GM10266 (cell line): ENCODE measurements around the gene ZNF45.
A peak's percentile ranks its signal among the peaks of the same experiment; 100 is the strongest.

Experiments used
- DNase-seq: peaks from one replicate; pipeline ENCODE4 v3.0.0; 2012; ENCODE audit errors: extremely low spot score
- TF ChIP-seq, protein P1 (sequence below): IDR thresholded peaks from 2 replicates; pipeline ENCODE4 v1.5.1; 2012; ENCODE audit warnings: mild to moderate bottlenecking, low read depth; ENCODE audit not compliant: control insufficient read depth, insufficient read depth; ENCODE audit errors: missing control alignments

ZNF45 gene

DNA sequence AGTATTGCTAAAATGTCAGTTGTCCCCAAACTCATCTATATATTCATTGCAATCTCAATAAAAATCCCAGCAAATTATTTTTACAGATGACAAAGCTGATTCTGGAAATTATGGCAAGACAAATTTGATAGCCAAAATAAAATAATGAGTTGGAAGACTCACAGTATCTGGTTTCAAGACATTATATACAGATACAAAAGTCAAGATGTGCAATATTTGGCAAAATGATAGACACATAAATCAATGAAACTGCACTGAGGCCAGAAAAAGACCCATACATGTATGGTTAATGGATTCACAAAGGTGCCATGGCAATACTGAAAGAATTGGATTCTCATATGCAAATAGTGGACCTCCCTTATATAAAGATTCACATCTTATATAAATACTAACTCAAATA, 24.2 kb downstream of the ZNF45 start:
- DNase-seq = no peak
- TF ChIP-seq, protein P1, sequence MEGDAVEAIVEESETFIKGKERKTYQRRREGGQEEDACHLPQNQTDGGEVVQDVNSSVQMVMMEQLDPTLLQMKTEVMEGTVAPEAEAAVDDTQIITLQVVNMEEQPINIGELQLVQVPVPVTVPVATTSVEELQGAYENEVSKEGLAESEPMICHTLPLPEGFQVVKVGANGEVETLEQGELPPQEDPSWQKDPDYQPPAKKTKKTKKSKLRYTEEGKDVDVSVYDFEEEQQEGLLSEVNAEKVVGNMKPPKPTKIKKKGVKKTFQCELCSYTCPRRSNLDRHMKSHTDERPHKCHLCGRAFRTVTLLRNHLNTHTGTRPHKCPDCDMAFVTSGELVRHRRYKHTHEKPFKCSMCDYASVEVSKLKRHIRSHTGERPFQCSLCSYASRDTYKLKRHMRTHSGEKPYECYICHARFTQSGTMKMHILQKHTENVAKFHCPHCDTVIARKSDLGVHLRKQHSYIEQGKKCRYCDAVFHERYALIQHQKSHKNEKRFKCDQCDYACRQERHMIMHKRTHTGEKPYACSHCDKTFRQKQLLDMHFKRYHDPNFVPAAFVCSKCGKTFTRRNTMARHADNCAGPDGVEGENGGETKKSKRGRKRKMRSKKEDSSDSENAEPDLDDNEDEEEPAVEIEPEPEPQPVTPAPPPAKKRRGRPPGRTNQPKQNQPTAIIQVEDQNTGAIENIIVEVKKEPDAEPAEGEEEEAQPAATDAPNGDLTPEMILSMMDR = no peak

DNA sequence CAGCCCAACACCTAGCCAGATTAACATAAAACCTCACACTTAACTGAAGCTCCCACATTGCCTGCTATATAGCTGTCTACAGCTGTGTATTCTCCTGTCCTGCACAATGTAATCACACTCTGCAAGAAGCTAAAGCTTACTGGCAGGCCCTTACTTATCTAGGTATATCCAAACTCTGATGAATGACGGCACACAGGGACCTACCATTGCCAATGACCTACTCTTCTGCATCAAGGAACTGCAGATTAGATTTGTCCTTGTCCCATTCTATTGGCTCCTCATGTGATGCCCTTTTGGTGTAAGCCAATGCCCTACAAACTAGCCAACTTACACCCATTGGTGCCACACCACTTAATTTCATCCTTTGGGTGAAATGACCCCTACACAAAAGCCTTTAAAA, 26.4 kb downstream of the ZNF45 start:
- DNase-seq = no peak
- TF ChIP-seq, protein P1 = no peak

DNA sequence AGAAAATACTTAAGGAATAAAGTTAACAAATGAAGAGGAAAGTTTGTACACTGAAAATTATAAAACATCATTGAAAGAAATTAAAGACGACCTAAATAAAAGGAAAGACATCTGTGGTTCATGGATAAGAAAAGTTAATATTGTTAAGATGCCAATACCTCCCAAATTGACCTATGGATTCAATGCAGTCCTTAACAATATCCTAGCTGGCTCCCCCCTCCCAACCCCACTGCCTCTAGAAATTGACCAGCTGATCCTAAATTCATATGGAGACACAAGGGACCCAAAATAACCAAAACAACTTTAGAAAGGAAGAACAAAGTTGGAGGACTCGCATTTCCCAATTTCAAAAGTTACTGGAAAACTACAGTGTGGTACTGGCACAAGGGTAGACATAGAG, 28.3 kb downstream of the ZNF45 start:
- no peak for DNase-seq
- TF ChIP-seq, protein P1 = no peak

DNA sequence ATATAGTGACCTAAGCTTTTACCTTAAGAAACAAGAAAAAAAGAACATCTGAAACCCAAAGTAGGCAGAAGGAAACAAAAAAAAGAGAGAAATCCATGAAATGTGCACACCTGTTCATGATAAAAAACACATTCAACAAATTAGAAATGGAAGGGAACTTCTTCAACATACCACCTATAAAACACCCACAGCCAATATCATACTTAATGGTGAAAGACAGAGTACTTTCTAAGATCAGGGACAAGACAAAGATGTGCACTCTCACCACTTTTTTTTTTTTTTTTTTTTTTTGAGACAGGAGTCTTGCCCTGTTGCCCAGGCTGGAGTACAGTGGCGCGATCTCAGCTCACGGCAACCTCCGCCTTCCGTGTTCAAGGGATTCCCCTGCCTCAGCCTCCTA, 29.2 kb downstream of the ZNF45 start:
- TF ChIP-seq, protein P1 = no peak
- no peak for DNase-seq

DNA sequence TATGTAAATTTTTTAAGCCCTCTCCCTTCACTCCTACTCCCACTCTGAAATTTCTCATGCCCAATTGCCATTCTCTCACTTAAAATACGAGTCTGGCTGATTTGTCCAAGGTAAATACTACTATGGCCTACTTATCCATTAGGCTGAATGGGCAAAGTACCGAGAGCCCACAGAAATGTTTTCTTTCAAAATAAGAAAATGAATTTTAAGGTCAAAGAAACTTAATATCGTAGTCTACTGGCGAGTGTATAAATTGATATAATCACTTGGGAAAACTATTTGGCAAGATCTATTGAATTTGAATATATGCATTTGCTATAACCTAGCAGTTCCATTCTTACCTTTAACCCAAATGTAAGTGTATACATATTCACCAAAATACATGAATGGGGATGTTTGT, 32.7 kb downstream of the ZNF45 start:
- DNase-seq = no peak
- TF ChIP-seq, protein P1 = no peak

DNA sequence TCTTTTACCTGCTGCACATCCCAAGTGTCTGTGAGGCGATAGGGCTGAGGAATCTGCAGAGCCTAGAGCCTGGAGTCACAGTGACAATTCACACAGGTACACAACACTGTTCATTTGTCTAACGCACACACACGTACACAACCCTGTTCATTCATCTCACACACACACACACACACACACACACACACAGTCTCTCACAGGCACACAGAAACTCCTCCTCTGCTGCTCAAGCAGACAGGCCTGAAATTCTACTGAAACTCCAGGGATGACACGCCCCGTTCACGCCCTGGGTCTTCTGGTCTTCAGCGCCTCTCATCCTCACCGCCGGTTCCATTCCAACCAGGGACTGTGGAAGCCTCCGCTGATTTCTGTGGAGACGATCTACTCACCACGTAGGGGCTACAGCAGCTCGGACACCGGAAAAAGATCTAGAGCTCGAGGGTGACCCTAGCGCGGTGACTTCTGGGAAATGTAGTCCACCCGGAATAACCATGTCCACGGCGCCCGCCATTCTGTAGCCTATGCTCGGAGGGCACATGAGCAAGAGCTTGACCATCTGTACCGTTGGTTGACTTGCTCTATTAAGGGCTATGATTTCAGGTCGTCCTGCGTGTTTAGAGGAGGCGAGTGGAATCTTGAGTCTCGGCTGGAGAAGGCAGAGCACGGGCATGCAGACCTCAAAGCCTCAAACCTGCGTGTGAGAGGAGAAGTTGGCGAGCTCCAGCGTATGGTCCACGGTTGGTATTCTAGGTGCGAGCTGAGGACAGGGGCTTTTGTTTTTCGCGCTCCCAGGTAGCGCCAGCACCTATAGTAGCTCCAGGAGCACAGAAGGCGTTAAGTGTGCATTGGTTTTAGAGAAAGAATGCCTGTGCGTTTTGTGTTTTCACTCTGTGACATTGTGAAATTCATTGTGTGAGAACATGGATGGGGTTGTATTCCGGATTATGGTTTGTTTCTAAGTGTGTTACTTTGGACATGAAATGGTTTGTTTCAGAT, 33.4 kb downstream of the ZNF45 start:
- DNase-seq = peak; percentile 74
- TF ChIP-seq, protein P1 = no peak

DNA sequence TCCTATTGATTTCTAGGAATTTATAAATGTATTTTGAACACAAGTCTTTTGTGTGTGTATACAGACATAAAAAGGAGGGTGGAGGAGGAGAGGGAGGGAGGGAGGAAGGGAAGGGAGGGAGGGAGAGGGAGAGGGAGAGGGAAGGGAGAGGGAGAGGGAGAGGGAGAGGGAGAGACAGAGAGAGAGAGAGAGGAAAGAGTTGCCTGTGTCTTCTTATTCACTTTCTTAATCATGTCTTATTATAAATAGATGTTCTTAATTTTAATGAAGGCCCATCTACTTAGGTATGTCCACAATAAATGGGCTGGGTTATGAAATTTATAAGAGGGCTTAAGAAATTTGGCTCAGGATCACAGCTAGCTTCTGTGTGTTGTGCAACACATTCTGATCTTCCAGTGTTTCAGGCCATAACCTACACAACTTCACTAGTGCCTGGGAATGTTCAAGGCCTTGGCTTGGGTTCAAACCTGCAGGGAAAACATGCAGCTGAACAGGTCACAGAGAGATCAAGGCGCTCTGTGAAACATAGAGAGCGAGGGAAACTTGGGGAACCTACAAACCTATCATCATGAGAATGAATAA, 39.3 kb downstream of the ZNF45 start:
- TF ChIP-seq, protein P1 = no peak
- no peak for DNase-seq
